Left lung (tissue), 10 donors: ENCODE data around the gene CACNA1A. TPM values are rescaled to one million over a fixed set of nuclear protein-coding genes. Genes with fewer than 3 reads are reported as not detected.

Experiments used
- ATAC-seq: fragments of 200-7000 bp; cut with Tn5 transposase; one replicate; pipeline ENCODE4 v1.9.1; 2020; ENCODE audit warnings: moderate library complexity
- DNase-seq, 4 donors: peaks; one replicate each; pipeline ENCODE4 v3.0.0-alpha.2; 2013 to 2020
- H3K27ac ChIP-seq, 2 donors: fragments of 200-600 bp; sonication (generic) in 1 of 2; one replicate each; pipeline versions ENCODE4 v1.5.0 to v1.8.0; 2020 to 2021
- H3K27me3 ChIP-seq, 2 donors: fragments of 200-600 bp; sonication (generic) in 1 of 2; one replicate each; pipeline versions ENCODE4 v1.5.0 to v1.8.0; 2020 to 2021
- H3K36me3 ChIP-seq, 2 donors: fragments of 200-600 bp; sonication (generic) in 1 of 2; one replicate each; pipeline versions ENCODE4 v1.5.0 to v1.8.0; 2020 to 2021
- H3K4me1 ChIP-seq, 2 donors: fragments of 200-600 bp; one replicate each; pipeline ENCODE4 v1.8.0; 2021
- H3K4me3 ChIP-seq, 2 donors: fragments of 200-600 bp; sonication (generic) in 1 of 2; one replicate each; pipeline versions ENCODE4 v1.5.0 to v1.8.0; 2020 to 2021; ENCODE audit warnings: mild to moderate bottlenecking in 1 of 2
- H3K9me3 ChIP-seq, 2 donors: fragments of 200-600 bp; sonication (generic) in 1 of 2; one replicate each; pipeline versions ENCODE4 v1.5.0 to v1.8.0; 2020 to 2021
- intact Hi-C, 2 donors: fragments of 100-400 bp; cut with DNase I; formaldehyde crosslinking; loops; one replicate each; pipeline versions ENCODE4 v1.11.2 to v1.14.2; 2022
- polyA plus RNA-seq, 6 donors: library from polyadenylated mRNA; unstranded; fragments of 120-200 nt; gene quantifications; one replicate each; pipeline ENCODE4 v1.2.1, GENCODE V29; 2013; ENCODE audit not compliant: insufficient read length in 6 of 6
- total RNA-seq, 2 donors: library from RNA; stranded (reverse); fragmentation: NEBNext Ultra II Directional; extraction: Animal tissue kit (Norgen Biotek cat#: 25700); gene quantifications; one replicate each; pipeline ENCODE4 v1.2.1, GENCODE V29; 2021
- TF ChIP-seq, protein P1 (sequence below), 2 donors: fragments of 200-600 bp; sonication (generic) in 1 of 2; IDR thresholded peaks; one replicate each; pipeline versions ENCODE4 v1.5.0 to v1.8.0; 2021; ENCODE audit warnings: antibody characterized with exemption in 2 of 2
- donor health status: DM: no; HTN: yes; CAD: no.
- donor health status: DM: no; HTN: no; CAD: no.

Gene CACNA1A
- total and polyA plus RNA-seq, 8 donors = 0.20 to 5.4 (median 3.9) TPM

DNA sequence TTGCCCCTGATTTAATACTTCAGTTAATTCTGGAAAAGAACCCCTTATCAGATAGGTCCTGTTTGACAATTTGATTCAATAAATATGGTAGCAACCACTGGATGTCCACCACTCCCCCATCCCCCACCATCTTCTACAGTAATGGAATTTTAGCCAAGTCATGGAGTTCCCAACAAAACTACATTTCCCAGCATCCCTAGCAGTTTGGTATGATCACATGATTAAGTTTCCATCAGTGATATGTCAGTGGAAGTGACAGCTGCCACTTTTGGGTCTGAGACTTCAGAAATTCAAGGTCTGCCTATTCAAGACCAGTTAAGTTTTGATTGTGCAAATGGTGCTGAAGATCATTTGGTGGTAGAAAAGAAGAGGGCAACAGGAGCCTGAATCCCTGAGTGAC is 85.5 kb downstream of the CACNA1A start:
- Histone ChIP-seq H3K9me3 (peaks cover 0 to 38% of the 10 kb centered on the region in 2 donors), H3K4me3 (no peak overlapping the region), H3K27me3 (no peaks in the 10 kb centered on the region), H3K4me1 (no peaks in the 10 kb centered on the region), H3K27ac (no peak overlapping the region), H3K36me3 (no peaks in the 10 kb centered on the region)
- ATAC-seq = no peak
- TF ChIP-seq, protein P1, sequence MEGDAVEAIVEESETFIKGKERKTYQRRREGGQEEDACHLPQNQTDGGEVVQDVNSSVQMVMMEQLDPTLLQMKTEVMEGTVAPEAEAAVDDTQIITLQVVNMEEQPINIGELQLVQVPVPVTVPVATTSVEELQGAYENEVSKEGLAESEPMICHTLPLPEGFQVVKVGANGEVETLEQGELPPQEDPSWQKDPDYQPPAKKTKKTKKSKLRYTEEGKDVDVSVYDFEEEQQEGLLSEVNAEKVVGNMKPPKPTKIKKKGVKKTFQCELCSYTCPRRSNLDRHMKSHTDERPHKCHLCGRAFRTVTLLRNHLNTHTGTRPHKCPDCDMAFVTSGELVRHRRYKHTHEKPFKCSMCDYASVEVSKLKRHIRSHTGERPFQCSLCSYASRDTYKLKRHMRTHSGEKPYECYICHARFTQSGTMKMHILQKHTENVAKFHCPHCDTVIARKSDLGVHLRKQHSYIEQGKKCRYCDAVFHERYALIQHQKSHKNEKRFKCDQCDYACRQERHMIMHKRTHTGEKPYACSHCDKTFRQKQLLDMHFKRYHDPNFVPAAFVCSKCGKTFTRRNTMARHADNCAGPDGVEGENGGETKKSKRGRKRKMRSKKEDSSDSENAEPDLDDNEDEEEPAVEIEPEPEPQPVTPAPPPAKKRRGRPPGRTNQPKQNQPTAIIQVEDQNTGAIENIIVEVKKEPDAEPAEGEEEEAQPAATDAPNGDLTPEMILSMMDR (IDR thresholded peaks at IDR 0.05) = no peak
- intact Hi-C loops = no loop called here
- DNase-seq = no peak

DNA sequence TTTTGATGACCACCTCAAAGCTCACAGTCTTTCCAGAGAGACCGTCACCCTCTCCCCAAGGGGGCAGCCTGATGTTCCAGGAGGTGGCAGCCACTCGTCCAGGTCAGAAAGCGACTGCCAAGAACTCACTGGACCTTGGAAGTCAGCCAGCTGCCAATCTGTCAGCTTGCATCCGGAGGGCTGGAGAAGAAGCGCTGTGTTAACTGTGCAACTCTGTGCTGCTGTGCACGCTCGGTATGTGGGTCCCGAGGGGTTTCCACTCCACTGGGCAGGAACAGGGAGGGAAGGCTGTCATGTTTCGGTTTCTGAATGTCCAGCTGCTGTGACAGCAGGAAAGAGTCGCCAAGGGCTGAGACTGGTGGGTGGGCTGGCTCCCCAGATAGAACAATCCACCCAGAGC is 89.2 kb downstream of the CACNA1A start:
- intact Hi-C loops = no loop called here
- no peak for ATAC-seq
- no peak overlapping the region for H3K4me3 ChIP-seq
- H3K9me3 ChIP-seq = peaks cover 0 to 16% of the 10 kb centered on the region in 2 donors
- TF ChIP-seq, protein P1 (IDR thresholded peaks at IDR 0.05) = no peak
- no peaks in the 10 kb centered on the region for H3K27me3 ChIP-seq
- H3K4me1 ChIP-seq = no peaks in the 10 kb centered on the region
- no peak overlapping the region for H3K27ac ChIP-seq
- H3K36me3 ChIP-seq = no peaks in the 10 kb centered on the region
- no peak for DNase-seq

DNA sequence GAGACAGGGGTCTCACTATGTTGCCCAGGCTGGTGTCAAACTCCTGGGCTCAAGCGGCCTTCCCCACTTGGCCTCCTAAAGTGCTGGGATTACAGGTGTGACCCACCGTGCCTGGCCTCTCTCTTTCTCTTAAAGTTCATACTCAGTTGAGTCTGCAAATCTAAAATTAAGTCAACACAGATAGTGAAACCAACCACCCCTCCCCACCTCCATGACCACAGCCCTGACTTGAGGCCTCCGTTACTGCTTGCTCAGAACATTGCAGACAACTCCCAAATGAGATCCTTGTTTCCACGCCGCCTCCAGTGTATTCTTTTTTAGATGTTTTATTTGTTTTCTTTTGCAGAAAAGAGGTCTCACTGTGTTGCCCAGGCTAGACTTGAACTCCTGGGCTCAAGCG is 94.4 kb downstream of the CACNA1A start:
- intact Hi-C loops = no loop called here
- no peaks in the 10 kb centered on the region for H3K27me3 ChIP-seq
- DNase-seq (no peak), ATAC-seq (no peak)
- H3K36me3 ChIP-seq = no peaks in the 10 kb centered on the region
- no peak overlapping the region for H3K4me3 ChIP-seq
- no peaks in the 10 kb centered on the region for H3K9me3 ChIP-seq
- H3K27ac ChIP-seq = no peak overlapping the region
- TF ChIP-seq, protein P1 (IDR thresholded peaks at IDR 0.05) = no peak
- no peaks in the 10 kb centered on the region for H3K4me1 ChIP-seq

DNA sequence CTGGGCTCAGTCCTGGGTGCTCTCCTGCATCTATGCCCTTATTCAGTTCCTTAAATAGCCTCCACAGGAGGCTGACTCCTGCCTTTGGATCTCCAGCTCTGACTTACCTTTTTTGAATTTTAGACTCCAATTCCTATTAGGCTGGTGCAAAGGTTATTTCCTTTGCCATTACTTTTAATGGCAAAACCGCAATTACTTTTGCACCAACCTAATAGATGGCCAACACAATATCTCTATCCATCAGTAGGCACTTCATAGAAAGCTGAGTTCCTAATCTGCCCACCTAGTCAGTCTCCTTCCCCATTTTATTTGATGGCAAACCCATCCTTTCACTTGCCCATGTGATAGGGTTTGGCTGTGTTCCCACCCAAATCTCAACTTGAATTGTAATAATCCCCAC is 95.3 kb downstream of the CACNA1A start:
- ATAC-seq (no peak), DNase-seq (no peak)
- H3K36me3 ChIP-seq = no peaks in the 10 kb centered on the region
- H3K27ac ChIP-seq = no peak overlapping the region
- TF ChIP-seq, protein P1 (IDR thresholded peaks at IDR 0.05) = no peak
- H3K9me3 ChIP-seq = no peaks in the 10 kb centered on the region
- no peaks in the 10 kb centered on the region for H3K27me3 ChIP-seq
- intact Hi-C loops = no loop called here
- H3K4me1 ChIP-seq = no peaks in the 10 kb centered on the region
- H3K4me3 ChIP-seq = no peak overlapping the region

DNA sequence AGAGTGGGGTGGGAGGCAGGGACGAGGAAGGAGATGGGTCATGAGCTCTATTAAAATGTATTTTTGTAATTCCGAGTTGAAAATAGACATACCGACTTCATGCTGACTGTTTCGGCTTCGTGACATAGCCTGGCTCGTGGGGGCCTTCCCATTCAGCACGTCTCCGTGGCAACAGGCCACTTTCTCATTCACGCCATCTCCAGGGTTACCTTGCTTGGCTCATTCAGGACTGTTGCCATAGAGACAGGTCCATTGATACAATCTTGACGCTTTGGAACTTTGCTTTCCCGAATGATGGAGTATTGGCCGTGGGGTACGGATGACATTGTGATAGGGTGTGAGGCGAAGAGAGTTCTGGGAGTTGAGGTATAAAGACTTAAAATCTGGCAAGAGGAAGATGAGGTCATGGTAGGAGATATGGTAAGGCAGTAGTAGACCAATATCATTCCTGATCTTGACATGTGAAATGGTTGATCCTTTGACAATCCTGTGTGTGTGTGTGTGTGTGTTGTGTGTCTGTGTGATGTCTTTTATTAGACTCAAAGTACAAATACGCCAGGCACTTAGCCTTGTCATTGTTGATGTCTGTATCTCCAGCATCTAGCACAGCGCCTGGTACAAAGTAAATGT is 97.3 kb downstream of the CACNA1A start:
- ATAC-seq = no peak
- no peak for DNase-seq
- Histone ChIP-seq H3K27ac (no peak overlapping the region), H3K4me3 (no peak overlapping the region), H3K36me3 (no peaks in the 10 kb centered on the region), H3K27me3 (no peaks in the 10 kb centered on the region), H3K4me1 (no peaks in the 10 kb centered on the region), H3K9me3 (no peaks in the 10 kb centered on the region)
- TF ChIP-seq, protein P1 (IDR thresholded peaks at IDR 0.05) = no peak
- intact Hi-C loops = no loop called here
